HG03439 (cell line): ENCODE measurements around the gene VDAC2.
"Not testable (repeated sequence)": the region's sequence is repeated elsewhere in the genome, so short reads cannot be mapped to it uniquely, and the experiment has no call there.

Experiments used
- ATAC-seq: cut with Tn5 transposase; IDR thresholded peaks from one replicate; pipeline ENCODE4 v1.9.1; 2021; ENCODE audit warnings: mild to moderate bottlenecking, moderate library complexity; ENCODE audit not compliant: unreplicated experiment

VDAC2 gene

DNA sequence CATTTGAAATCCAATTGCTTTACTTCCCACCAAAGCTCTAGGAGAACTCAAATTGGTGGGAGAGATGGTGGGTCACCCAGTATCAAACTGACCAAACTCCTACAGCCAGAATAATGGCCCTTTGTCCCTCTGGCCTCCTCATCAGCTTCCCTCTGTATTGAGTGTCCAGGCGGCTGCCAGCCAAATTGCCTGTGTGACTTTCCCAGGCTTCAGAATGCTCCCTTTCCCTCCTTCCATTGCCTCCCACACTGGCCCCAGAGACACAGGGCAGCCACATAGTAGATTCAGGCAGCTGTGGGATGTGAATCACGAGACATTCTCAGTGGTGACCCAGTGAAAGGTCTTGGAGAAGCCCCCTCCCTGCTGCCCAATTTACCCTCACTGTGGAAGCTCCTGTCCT, 12.7 kb upstream of the VDAC2 start:
- ATAC-seq = no peak

DNA sequence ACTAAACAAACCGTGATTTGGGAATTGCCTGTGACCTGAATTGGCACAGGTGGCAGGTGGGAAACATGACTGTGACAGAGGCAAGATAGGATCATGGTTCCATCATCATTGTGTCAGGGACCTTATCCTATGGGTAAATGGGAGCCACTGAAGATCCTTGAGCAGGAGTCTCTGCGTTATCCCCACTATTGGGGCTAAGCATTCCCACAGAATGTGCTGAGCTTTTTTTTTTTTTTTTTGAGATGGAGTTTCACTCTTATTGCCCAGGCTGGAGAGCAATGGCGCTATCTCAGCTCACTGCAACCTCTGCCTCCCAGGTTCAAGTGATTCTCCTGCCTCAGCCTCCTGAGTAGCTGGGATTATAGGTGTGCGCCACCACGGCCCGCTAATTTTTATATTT, 10.6 kb upstream of the VDAC2 start:
- ATAC-seq = not testable (repeated sequence)

DNA sequence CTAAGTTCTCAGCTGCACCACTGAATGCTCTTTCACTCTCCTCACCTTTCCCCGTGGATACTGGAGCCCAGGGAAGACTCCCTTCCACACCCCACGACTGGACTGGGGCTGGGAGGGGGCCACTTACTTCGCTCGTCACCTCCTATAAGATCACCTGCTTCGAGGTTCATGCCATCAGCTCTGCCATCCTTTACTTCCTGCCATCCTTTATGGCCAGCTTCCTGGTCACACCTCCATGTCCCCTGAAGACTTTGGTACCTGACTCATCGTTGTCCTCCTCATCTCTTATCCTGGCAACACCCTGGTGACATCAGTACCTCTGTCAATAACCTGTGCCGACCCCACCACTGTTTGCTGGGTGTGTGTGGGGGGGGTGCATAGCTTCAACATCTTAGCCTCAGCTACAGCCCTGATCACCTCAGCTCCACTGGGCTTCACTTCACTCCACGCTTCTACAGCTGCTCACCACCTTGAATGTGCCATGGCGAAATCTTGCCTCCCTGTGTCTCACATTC, 8.7 kb upstream of the VDAC2 start:
- no peak for ATAC-seq

DNA sequence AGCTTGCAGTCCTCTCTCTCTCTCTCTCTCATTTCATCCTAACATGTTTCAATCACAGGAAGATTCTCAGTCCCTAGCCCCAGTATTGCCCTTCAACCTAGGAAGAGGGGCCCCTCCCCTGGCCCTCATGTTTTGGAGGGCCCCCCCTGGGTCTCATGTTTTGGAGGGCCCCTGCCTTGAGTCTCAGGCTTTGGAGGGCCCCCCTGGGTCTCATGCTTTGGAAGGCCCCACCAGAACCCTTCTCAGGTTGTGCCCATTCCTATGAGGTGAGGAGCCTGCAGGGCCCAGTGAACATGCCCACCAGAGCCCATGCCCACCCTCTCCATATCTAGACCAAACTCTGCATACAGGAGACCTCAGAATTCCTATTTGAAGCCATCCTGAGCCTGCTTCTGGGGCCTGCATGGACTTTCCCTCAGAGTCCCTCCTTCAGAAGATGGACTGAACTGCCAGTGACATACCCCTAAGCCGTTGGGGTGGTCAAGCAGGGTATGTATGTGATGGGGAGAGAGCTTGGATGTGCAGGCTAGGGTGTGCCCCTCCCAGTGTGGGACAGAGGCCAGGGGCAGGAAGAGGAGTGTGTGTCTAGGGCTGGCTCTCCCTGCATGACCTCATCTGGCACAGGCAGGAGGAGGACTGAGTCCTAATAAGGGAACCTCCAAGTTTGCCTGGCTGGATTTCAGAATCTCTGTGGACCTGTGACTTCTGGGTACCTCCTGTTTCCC, 8.1 kb upstream of the VDAC2 start:
- no peak for ATAC-seq

DNA sequence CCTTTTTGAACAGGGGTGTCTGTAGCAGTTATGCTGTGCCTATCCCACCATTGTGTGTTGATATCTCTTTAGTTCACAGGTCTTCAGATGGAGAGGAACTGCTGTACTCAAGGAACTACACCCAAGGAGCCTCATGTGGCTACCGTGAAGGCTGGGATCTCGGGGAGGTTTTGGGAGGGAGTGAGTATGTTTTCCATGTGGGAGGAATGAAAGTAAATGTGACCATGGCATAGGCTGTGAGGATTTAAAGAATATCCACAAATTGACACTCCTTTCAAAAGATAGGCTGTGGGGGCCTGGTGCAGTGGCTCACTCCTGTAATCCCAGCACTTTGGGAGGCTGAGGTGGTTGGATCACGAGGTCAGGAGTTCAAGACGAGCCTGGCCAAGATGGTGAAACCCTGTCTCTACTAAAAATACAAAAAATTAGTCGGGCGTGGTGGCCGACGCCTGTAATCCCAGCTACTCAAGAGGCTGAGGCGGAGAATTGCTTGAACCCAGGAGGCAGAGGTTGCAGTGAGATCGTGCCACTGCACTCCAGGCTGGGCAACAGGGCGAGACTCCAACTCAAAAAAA, 7.5 kb upstream of the VDAC2 start:
- ATAC-seq = not testable (repeated sequence)

DNA sequence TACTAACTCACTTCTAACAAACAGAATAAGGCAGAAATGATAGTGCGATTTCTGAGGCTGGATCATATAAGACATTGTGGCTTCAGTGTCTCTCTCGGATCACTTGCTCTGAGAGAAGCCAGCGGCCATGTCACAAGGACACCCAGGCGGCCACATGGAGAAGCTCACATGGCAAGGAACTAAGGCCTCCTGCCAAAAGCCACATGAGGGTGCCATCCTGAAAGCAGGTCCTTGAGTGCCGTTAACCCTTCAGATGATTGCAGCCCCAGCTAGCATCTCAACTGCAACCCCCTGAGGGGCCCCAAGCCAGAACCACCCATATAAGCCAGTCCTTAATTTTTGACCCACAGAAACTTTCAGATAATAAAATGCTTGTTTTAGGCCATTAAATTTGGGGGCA, 6.9 kb upstream of the VDAC2 start:
- ATAC-seq = no peak

DNA sequence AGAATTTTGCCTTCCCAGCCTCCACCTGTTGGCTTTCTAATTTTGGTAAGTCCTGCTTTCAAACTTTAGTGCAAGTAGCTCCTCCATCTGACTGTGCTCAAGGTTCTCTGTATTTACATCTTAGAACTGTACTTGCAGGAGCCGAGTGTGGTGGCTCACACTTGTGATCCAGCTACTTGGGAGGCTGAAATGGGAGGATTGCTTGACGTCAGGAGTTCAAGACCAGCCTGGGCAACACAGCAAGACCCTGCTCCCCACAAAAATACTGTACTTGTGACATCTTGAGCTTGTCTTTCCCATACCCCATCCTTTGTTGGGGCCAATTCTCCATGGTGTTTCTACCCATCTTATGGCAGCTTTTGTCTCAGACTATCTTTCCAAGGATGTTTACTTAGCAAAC, 4.7 kb upstream of the VDAC2 start:
- no peak for ATAC-seq

DNA sequence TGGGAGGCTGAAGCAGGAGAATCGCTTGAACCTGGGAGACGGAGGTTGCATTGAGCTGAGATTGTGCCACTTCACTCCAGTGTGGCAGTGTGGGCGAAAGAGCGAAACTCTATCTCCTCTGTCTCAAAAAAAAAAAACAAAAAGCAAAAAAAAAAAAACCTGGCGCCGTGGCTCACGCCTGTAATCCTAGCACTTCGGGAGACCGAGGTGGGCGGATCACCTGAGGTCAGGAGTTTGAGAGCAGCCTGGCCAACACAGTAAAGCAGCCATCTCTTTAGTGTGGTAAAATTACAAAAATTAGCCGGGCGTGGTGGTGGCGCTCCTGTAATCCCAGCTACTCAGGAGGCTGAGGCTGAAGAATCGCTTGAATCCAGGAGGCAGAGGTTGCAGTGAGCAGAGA, 4.0 kb upstream of the VDAC2 start:
- not testable (repeated sequence) for ATAC-seq

DNA sequence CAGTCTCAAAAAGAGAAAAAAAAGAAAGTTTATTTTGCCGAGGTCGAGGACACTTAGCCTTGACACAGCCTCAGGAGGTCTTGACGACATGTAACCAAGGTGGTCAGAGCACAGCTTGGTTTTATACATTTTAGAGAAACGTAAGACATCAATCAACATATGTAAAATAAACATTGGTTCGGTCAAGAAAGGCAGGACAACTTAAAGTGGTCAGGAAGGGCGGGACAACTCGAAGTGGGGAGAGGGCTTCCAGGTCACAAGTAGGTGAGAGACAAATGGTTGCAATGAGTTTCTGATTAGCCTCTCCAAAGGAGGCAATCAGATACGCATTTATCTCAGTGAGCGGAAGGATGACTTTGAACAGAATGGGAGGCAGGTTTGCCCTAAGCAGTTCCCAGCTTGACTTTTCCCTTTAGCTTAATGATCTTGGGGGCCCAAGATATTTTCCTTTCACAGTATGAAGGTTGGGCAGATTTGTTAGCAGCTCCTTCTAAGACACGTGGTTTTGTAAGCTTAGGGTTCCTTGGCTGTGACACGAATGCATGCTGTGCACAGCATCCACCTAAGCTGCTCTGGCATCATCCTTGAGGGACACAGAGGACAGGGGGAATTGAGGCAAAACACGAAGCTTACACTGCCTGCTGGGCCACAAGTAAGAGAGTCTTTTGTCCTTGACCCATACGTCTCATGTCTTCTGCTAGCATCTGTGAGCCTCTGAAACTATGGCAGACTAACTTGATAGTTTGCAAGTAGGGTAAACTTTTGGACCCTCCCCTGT, 3.3 kb upstream of the VDAC2 start:
- ATAC-seq = no peak

DNA sequence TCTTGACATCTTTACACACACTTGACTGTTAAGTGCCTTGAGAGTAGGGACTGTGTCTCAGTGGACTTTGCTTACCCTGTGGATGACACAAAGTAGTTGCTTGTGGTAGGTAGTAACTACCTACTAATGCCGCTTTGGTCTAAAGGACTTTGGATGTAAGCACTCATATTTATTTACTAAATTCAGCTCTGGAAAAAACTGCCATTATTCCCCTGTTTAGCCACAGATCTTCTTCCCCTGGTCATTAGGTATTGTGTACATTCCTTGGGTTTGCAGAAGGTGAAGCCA, 2.8 kb upstream of the VDAC2 start:
- ATAC-seq = no peak

DNA sequence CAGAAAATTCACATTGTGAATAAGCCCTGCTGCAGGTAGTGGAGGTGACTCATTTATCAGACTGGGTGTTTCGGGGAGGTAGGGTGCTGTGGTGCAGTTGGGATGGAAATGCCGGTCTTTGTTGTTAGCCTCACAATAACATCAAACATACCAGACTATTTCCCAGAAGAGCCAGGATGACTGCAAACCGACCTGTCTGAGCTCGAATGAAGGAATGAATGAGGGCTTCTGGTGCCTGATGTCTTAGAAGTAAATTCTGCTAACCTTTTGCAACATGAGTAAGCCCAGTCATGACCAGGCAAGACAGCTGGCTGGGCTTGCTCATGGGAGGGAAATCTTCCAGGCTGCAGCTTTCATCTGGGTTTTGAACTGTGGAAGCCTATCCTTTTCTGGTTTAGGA, 2.4 kb upstream of the VDAC2 start:
- ATAC-seq = no peak

DNA sequence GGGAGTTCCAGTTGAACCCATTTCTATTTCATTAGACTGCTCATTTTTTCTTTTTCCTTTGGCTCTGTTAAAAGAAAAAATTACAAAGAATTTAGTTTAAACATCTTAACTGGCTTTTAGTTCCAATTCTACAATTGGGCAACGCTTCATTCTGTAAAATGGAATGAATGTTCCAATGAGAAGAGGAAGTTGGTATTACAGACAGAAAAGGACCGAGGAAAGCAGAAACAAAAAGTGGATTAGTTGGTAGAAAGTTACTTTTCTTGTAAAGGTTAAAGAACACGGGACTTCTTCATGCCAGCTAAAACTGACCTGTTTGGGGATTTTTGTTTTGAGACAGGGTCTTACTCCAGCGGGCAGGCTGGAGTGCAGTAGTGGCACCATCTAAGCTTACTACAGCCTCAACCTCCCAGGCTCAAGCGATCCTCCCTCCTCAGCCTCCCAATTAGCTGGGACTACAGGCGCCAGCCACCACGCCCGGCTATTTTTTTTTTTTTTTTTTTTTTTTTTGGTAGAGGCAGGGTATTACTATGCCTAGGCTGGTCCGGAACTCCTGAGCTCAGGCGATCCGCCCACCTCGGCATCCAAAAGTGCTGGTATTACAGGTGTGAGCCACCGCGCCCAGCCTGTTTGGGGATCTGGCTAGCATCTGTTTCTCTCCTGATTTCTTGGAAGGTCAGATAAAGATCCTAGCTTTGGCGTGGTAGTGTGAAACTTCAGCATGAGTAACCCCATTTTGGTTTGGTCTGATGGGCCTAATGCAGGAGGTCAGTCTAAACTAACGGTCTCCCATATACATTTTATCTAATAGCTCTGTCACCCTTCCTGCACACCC, 1.3 kb upstream of the VDAC2 start:
- no peak for ATAC-seq

DNA sequence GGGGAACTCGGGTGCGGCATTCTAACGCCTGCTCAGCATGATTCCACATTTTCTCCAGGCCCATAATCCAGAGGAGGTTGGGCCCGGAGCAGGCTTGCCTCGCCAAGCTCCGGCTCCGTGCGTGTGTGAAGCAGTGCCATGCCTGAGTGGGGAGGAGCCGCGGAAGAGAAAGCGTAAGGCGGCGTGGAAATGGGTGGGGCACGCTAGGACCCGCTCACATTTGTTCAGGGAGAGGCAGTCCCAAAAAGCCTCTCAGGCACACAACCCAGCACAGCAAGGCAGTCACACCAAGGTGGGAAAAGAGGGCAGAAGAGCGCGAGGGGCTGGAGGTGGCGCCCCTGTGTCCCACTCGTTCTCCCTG, 695 bp upstream of the VDAC2 start:
- peak; percentile 56 for ATAC-seq

DNA sequence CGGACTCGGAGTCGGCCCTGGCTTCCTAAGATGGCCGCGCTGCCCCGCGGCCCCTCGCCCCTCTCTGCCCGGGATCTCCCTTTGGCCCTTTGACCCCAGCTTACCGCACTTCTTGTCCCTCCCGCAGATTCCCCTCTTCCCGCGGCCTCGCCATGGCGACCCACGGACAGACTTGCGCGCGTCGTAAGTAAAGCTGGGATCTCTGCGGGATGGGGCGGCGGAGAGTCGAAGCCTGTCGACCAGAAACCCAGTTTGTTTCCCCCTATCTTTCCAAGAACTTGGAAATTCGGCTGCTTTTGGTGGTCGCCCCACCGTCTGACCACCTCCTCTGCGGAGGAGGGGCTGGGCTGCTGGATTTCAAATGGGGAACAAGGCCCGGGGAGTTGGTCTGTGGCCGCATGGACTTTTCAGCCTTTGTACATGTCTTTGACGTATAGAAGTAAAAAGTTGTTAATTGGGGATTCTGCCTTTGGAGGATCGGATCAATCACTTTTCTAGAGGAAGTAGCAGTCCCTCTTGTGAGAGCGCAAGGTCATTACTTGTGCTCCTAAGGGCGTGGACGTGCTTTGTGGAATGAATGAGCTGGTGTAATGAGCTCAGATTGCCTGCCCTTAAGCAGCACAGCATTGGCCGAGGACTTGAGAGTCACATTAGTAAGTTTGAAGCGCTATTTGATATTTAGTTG, 553 bp downstream of the VDAC2 start:
- no peak for ATAC-seq

DNA sequence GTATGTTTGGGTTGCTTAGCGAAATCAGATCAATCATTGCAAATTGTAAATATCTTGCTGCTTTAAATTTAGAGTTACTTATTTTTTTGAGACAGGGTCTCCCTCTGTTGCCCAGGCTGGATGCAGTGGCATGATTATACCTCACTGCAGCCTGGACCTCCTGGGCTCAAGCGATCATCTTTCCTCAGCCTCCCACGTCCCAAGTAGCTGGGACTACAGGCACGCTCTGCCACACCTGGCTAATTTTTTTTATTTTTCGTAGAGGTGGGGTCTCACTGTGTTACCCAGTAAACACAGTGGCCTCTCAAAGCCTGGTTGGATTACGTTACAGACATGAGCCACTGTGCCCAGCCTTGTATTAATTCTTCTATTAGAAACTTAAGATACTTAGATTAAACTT, 1.7 kb downstream of the VDAC2 start:
- no peak for ATAC-seq

DNA sequence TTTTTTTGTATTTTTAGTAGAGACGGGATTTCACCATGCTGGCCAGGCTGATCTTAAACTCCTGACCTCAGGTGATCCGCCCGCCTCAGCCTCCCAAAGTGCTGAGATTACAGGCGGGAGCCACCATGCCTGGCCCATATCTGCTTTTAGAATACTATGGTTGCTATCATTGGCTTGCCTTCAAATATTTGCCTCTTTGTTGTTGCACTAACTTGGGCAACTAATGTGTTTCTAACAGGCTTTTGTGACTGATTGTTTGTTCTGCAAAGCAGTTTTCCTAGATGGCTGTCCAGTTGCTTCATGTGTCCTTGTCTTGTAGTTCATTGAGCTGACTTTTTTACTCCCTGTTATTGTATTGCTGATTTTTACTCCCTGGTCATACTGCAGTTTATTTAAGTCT, 9.7 kb downstream of the VDAC2 start:
- no peak for ATAC-seq

DNA sequence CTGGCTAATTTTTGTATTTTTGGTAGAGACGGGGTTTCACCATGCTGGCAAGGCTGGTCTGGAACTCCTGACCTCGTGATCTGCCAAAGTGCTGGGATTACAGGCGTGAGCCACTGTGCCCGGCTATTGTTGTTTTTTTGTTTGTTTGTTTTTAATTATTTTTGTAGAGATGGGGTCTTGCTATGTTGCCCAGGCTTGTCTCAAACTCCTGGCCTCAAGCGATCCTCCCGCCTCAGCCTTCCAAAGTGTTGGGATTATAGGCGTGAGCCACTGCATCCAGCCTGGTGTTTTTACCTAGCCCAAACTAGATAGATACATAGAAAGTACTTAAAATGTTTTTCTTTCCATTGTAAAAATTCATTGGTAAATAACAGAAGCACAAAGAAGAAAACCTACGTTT, 10.9 kb downstream of the VDAC2 start:
- not testable (repeated sequence) for ATAC-seq

DNA sequence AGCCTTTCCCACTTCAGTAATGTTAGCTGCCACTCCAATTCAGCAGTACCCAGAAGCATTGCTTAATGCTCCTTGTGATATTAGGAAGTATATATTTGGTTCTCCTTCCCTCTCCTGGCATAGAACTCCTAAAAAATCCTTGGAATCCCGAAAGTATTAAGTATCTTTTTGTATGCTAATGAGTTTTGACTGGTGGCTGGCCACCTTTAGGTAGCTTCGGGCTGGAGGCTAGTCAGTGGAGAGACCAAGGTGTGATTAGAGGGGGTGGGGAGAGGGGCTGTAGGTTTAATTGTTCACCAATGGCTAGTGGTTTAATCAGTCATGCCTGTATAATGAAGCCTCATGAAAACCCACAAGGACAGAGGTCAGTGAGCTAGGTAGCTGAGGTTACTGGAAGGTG, 12.9 kb downstream of the VDAC2 start:
- no peak for ATAC-seq

DNA sequence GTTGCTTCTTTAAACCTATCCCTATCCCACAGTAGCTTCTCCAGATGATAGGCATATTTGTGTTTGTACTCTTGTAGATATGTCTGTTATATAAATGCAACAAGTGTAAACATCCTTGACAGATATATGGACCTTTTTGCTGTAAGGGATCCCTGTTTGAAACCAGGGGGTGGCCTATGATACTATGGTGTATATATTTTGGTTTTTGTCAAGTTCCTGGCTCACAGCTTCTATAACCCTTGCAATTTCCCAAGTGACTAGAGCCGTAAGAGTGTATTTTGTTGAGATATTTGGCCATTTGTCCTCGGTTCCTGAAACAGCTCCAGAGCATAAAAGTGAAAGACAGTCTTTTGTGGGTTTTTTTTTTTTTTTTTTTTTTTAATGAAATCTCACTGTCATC, 15.5 kb downstream of the VDAC2 start:
- ATAC-seq = no peak

DNA sequence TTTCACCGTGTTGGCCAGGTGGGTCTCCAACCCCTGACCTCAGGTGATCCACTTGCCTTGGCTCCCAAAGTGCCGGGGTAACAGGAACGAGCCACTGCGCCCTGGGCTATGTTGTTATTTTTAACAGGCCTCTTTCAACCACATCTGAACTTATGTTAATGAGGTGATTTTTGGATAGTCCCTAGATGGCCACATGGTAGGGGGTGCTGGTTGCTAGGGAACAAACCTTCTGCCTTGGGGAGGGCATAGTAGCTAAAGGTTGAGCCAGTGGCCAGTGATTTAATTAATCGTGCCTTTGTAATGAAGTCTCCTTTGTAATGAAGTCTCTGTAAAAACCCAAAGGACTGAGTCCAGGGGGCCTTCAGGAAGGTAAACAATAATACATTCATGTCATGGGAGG, 16.1 kb downstream of the VDAC2 start:
- no peak for ATAC-seq

DNA sequence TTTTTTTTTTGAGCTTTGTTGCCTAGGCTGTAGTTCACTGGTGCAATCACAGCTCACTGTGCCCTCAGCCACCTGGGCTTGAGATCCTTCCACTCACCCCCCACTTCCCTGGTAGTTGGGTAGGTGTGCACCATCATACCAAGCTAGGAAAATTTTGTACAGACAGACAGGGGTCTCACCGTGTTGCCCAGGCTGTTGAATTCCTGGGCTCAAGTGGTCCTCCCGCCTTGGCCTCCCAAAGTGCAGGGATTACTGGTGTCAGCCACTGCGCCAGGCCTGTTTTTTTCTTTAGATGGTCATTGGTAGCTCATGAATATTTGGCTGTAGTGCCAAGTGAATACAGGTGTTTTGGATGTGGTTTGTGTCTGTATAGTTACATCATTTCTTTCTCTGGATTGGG, 17.7 kb downstream of the VDAC2 start:
- no peak for ATAC-seq
